ENCODE results near the gene GYS2.
A peak's percentile ranks its signal among the peaks of the same experiment; 100 is the strongest.

Gene GYS2

GRCh38 chr12:21501258-21502163 lies 103.1 kb downstream of the GYS2 start, which contains the start of the genes GOLT1B and RECQL:
Gene GOLT1B (plus strand): TSS chr12:21501789. CDS start chr12:21501924, 135 bp downstream.
Gene RECQL (minus strand): TSS chr12:21501635. CDS start chr12:21499570, 2,065 bp downstream.
- peak; percentile 98 for DNase-seq

GRCh38 chr12:21500786-21501257 lies 103.8 kb downstream of the GYS2 start:
- DNase-seq: no peak

GRCh38 chr12:21499765-21500164 lies 104.9 kb downstream of the GYS2 start:
- DNase-seq: no peak
